ENCODE measurements around the gene CCDC54.

CCDC54 gene

GRCh38 chr3:107387555-107387954 is 10.3 kb downstream of the CCDC54 start:
- Histone ChIP-seq H4K20me1 (ENCODE audit: insufficient read depth, low read length) (no peaks in the 10 kb centered on the region), H3K79me2 (ENCODE audit: insufficient read depth, low read length) (no peaks in the 10 kb centered on the region), H3K9ac (ENCODE audit: low read length) (no peak overlapping the region), H3K9me3 (ENCODE audit: low read length) (no peaks in the 10 kb centered on the region), H3K4me1 (ENCODE audit: insufficient read depth, low read length, severe bottlenecking) (no peaks in the 10 kb centered on the region), H3K4me2 (ENCODE audit: low read length) (no peak overlapping the region), H3K4me3 (ENCODE audit: low read depth, low read length, poor library complexity, severe bottlenecking) (no peak overlapping the region), H3K27me3 (ENCODE audit: insufficient read depth, low read length) (no peaks in the 10 kb centered on the region), H3K9me2 (ENCODE audit: low read depth, low read length) (no peaks in the 10 kb centered on the region), H3F3A (ENCODE audit: insufficient read depth, low read length) (no peaks in the 10 kb centered on the region), H3K36me3 (ENCODE audit: insufficient read depth, low read length) (no peaks in the 10 kb centered on the region), H2AFZ (ENCODE audit: low read length) (no peak overlapping the region), H3K27ac (ENCODE audit: low read depth, low read length, poor library complexity, severe bottlenecking) (no peak overlapping the region)
- TF ChIP-seq EZH2 (IDR thresholded peaks at IDR 0.05; ENCODE audit: borderline replicate concordance, low read length) (no peak), CTCF (IDR thresholded peaks at IDR 0.05; ENCODE audit: low read length) (no peak)

- H3K4me1 ChIP-seq (ENCODE audit: insufficient read depth, low read length, severe bottlenecking): peaks cover 10% of the 10 kb centered on the region
- no peaks in the 10 kb centered on the region for H3K9me2 ChIP-seq (ENCODE audit: low read depth, low read length)
- no peak overlapping the region for H3K4me3 ChIP-seq (ENCODE audit: low read depth, low read length, poor library complexity, severe bottlenecking)
- H3K9ac ChIP-seq (ENCODE audit: low read length): no peak overlapping the region
- H3K27me3 ChIP-seq (ENCODE audit: insufficient read depth, low read length): no peaks in the 10 kb centered on the region
- H3K36me3 ChIP-seq (ENCODE audit: insufficient read depth, low read length): no peaks in the 10 kb centered on the region
- no peaks in the 10 kb centered on the region for H3F3A ChIP-seq (ENCODE audit: insufficient read depth, low read length)
- no peak overlapping the region for H3K4me2 ChIP-seq (ENCODE audit: low read length)
- H3K79me2 ChIP-seq (ENCODE audit: insufficient read depth, low read length): no peaks in the 10 kb centered on the region
- TF ChIP-seq CTCF (IDR thresholded peaks at IDR 0.05; ENCODE audit: low read length) (no peak), EZH2 (IDR thresholded peaks at IDR 0.05; ENCODE audit: borderline replicate concordance, low read length) (no peak)
- no peaks in the 10 kb centered on the region for H3K9me3 ChIP-seq (ENCODE audit: low read length)
- no peaks in the 10 kb centered on the region for H4K20me1 ChIP-seq (ENCODE audit: insufficient read depth, low read length)
- no peak overlapping the region for H3K27ac ChIP-seq (ENCODE audit: low read depth, low read length, poor library complexity, severe bottlenecking)
- no peak overlapping the region for H2AFZ ChIP-seq (ENCODE audit: low read length)
Measured at GRCh38 chr3:107392549-107393165, 15.4 kb downstream of the CCDC54 start.

- H3K4me3 ChIP-seq (ENCODE audit: low read depth, low read length, poor library complexity, severe bottlenecking): no peak overlapping the region
- no peaks in the 10 kb centered on the region for H4K20me1 ChIP-seq (ENCODE audit: insufficient read depth, low read length)
- H2AFZ ChIP-seq (ENCODE audit: low read length): no peak overlapping the region
- H3K9me3 ChIP-seq (ENCODE audit: low read length): no peaks in the 10 kb centered on the region
- TF ChIP-seq EZH2 (IDR thresholded peaks at IDR 0.05; ENCODE audit: borderline replicate concordance, low read length) (no peak), CTCF (IDR thresholded peaks at IDR 0.05; ENCODE audit: low read length) (no peak)
- no peak overlapping the region for H3K9ac ChIP-seq (ENCODE audit: low read length)
- H3K4me2 ChIP-seq (ENCODE audit: low read length): peak overlapping the region; percentile 8; the same call in 1 of the 2 replicates
- H3F3A ChIP-seq (ENCODE audit: insufficient read depth, low read length): no peaks in the 10 kb centered on the region
- H3K27ac ChIP-seq (ENCODE audit: low read depth, low read length, poor library complexity, severe bottlenecking): no peak overlapping the region
- H3K4me1 ChIP-seq (ENCODE audit: insufficient read depth, low read length, severe bottlenecking): peaks cover 10% of the 10 kb centered on the region
- no peaks in the 10 kb centered on the region for H3K79me2 ChIP-seq (ENCODE audit: insufficient read depth, low read length)
- H3K36me3 ChIP-seq (ENCODE audit: insufficient read depth, low read length): no peaks in the 10 kb centered on the region
- H3K9me2 ChIP-seq (ENCODE audit: low read depth, low read length): no peaks in the 10 kb centered on the region
- no peaks in the 10 kb centered on the region for H3K27me3 ChIP-seq (ENCODE audit: insufficient read depth, low read length)
Measured at GRCh38 chr3:107394502-107394901, 17.3 kb downstream of the CCDC54 start.

All from OCI-LY1 (cell line).